ENCODE measurements around the gene GALC. TPM values are rescaled to one million over a fixed set of nuclear protein-coding genes. Genes with fewer than 3 reads are reported as not detected.

GALC gene
- total RNA-seq, 2 donors from 2014 or later, result 31.8 to 76.0 TPM

DNA sequence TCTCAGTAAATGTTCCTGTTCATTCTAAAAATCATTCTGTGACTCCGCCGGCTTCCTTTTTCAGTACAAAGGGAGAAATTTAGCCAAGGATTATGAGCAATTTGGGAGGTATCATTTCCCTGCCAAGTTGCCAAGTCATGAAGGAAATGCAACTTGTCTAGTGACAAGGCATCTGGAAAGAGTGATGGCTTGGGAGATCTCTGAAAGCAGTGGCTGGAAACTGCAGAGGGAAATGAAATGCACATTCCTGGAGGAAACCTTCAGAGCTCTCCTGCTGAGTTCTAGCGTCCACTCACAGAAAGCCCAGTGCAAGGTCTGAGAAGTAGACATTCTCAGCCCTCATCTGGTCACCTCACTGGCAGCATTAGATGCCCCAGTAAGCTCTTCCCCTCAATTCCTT, 91.7 kb downstream of the GALC start:
- TF ChIP-seq, protein P1, sequence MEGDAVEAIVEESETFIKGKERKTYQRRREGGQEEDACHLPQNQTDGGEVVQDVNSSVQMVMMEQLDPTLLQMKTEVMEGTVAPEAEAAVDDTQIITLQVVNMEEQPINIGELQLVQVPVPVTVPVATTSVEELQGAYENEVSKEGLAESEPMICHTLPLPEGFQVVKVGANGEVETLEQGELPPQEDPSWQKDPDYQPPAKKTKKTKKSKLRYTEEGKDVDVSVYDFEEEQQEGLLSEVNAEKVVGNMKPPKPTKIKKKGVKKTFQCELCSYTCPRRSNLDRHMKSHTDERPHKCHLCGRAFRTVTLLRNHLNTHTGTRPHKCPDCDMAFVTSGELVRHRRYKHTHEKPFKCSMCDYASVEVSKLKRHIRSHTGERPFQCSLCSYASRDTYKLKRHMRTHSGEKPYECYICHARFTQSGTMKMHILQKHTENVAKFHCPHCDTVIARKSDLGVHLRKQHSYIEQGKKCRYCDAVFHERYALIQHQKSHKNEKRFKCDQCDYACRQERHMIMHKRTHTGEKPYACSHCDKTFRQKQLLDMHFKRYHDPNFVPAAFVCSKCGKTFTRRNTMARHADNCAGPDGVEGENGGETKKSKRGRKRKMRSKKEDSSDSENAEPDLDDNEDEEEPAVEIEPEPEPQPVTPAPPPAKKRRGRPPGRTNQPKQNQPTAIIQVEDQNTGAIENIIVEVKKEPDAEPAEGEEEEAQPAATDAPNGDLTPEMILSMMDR (conservative IDR thresholded peaks at IDR 0.05), result no peak
- no peaks in the 10 kb centered on the region for H3K9me3 ChIP-seq (ENCODE audit: control insufficient read depth, low read length)
- H3K27ac ChIP-seq (ENCODE audit: low read depth, low read length), result no peak overlapping the region
- 92 to 94% methylated on average over 3 of the region's 3 CpGs for WGBS, 2 experiments (ENCODE audit: insufficient coverage in 1 of 2, insufficient read length in 1 of 2)
- no peaks in the 10 kb centered on the region for H3K36me3 ChIP-seq (ENCODE audit: control insufficient read depth, insufficient read depth, low read length)
- Mint-ChIP-seq H3K4me3 (no peak overlapping the region), H3K9me3 (no peaks in the 10 kb centered on the region), H3K27ac (no peak overlapping the region), H3K4me1 (peaks cover 14% of the 10 kb centered on the region), H3K36me3 (ENCODE audit: low read depth) (no peaks in the 10 kb centered on the region), H3K27me3 (ENCODE audit: insufficient read depth) (no peaks in the 10 kb centered on the region)
- H3K9ac ChIP-seq (ENCODE audit: extremely low read depth, low read length, poor library complexity, severe bottlenecking), result no peak overlapping the region
- H3K4me1 ChIP-seq (ENCODE audit: control insufficient read depth, insufficient read depth, low read length), result peaks cover 5% of the 10 kb centered on the region
- DNase-seq, result no peak
- no peak overlapping the region for H3K4me3 ChIP-seq (ENCODE audit: low read length)
- no peaks in the 10 kb centered on the region for H3K27me3 ChIP-seq (ENCODE audit: control insufficient read depth, insufficient read depth, low read length, poor library complexity, severe bottlenecking)

DNA sequence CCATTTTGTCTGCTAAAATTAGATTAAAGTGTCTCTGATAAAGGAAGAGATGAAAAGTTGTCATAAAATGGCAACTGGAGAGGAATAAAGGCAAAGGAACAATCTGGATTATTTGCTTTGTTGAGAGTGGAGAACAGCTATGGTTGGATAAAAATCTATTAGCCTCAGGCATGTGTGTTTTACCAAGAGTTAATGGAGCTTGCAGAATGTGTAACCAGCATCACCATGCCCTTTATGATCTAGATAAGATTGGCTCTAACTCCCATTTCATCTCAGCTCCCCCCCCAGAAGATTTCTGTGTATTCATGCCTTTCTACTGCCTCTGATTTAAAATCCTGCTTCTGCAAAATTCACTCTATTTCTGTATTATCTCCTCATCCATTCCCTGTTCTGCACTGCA, 93.8 kb downstream of the GALC start:
- H3K27me3 ChIP-seq (ENCODE audit: control insufficient read depth, insufficient read depth, low read length, poor library complexity, severe bottlenecking), result no peaks in the 10 kb centered on the region
- no peaks in the 10 kb centered on the region for H3K36me3 Mint-ChIP-seq (ENCODE audit: low read depth)
- no peak overlapping the region for H3K27ac Mint-ChIP-seq
- no peak overlapping the region for H3K4me3 ChIP-seq (ENCODE audit: low read length)
- peaks cover 9% of the 10 kb centered on the region for H3K4me1 ChIP-seq (ENCODE audit: control insufficient read depth, insufficient read depth, low read length)
- H3K9me3 ChIP-seq (ENCODE audit: control insufficient read depth, low read length), result no peaks in the 10 kb centered on the region
- no peaks in the 10 kb centered on the region for H3K27me3 Mint-ChIP-seq (ENCODE audit: insufficient read depth)
- H3K9ac ChIP-seq (ENCODE audit: extremely low read depth, low read length, poor library complexity, severe bottlenecking), result no peak overlapping the region
- peaks cover 18% of the 10 kb centered on the region for H3K4me1 Mint-ChIP-seq
- H3K27ac ChIP-seq (ENCODE audit: low read depth, low read length), result no peak overlapping the region
- no peak for DNase-seq
- H3K9me3 Mint-ChIP-seq, result no peaks in the 10 kb centered on the region
- H3K4me3 Mint-ChIP-seq, result no peak overlapping the region
- TF ChIP-seq, protein P1 (conservative IDR thresholded peaks at IDR 0.05), result no peak
- H3K36me3 ChIP-seq (ENCODE audit: control insufficient read depth, insufficient read depth, low read length), result no peaks in the 10 kb centered on the region

DNA sequence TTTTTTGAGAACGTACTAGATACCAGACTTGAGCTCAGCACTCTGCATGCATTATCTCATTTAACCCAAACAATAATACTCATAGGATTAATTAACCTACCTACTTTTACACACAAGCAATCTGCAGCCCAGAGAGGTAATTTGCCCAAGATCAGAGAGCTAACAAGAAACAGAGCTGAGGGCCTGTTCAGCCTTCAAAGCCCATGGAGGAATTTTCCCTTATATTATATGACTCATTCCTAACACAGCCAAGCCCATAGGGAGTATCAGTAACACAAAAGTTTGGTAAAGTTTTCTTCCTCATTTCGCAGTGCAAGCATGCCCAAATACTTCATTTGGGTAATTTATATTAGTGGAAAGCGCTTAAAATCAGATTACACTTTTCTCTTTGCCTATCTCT, 94.7 kb downstream of the GALC start:
- no peaks in the 10 kb centered on the region for H3K36me3 ChIP-seq (ENCODE audit: control insufficient read depth, insufficient read depth, low read length)
- H3K9me3 Mint-ChIP-seq, result no peaks in the 10 kb centered on the region
- H3K27me3 Mint-ChIP-seq (ENCODE audit: insufficient read depth), result no peaks in the 10 kb centered on the region
- peaks cover 9% of the 10 kb centered on the region for H3K4me1 ChIP-seq (ENCODE audit: control insufficient read depth, insufficient read depth, low read length)
- H3K4me3 Mint-ChIP-seq, result no peak overlapping the region
- WGBS, 2 experiments (ENCODE audit: insufficient coverage in 1 of 2, insufficient read length in 1 of 2), result 93% methylated on average over 3 of the region's 3 CpGs; no CpG with 5 or more reads in 1 of the 2 experiments
- no peak overlapping the region for H3K9ac ChIP-seq (ENCODE audit: extremely low read depth, low read length, poor library complexity, severe bottlenecking)
- TF ChIP-seq, protein P1 (conservative IDR thresholded peaks at IDR 0.05), result no peak
- no peaks in the 10 kb centered on the region for H3K27me3 ChIP-seq (ENCODE audit: control insufficient read depth, insufficient read depth, low read length, poor library complexity, severe bottlenecking)
- no peak overlapping the region for H3K4me3 ChIP-seq (ENCODE audit: low read length)
- H3K27ac Mint-ChIP-seq, result no peak overlapping the region
- no peaks in the 10 kb centered on the region for H3K9me3 ChIP-seq (ENCODE audit: control insufficient read depth, low read length)
- H3K27ac ChIP-seq (ENCODE audit: low read depth, low read length), result no peak overlapping the region
- H3K4me1 Mint-ChIP-seq, result peaks cover 18% of the 10 kb centered on the region
- no peaks in the 10 kb centered on the region for H3K36me3 Mint-ChIP-seq (ENCODE audit: low read depth)
- DNase-seq, result no peak

All from endodermal cell (in vitro differentiated cells).